GM03348 (cell line): Measurements from ENCODE around the gene KIF20B.

Source experiments
- DNase-seq: peaks from one replicate; pipeline ENCODE4 v3.0.0; 2012; ENCODE audit warnings: low spot score

KIF20B gene, protein sequence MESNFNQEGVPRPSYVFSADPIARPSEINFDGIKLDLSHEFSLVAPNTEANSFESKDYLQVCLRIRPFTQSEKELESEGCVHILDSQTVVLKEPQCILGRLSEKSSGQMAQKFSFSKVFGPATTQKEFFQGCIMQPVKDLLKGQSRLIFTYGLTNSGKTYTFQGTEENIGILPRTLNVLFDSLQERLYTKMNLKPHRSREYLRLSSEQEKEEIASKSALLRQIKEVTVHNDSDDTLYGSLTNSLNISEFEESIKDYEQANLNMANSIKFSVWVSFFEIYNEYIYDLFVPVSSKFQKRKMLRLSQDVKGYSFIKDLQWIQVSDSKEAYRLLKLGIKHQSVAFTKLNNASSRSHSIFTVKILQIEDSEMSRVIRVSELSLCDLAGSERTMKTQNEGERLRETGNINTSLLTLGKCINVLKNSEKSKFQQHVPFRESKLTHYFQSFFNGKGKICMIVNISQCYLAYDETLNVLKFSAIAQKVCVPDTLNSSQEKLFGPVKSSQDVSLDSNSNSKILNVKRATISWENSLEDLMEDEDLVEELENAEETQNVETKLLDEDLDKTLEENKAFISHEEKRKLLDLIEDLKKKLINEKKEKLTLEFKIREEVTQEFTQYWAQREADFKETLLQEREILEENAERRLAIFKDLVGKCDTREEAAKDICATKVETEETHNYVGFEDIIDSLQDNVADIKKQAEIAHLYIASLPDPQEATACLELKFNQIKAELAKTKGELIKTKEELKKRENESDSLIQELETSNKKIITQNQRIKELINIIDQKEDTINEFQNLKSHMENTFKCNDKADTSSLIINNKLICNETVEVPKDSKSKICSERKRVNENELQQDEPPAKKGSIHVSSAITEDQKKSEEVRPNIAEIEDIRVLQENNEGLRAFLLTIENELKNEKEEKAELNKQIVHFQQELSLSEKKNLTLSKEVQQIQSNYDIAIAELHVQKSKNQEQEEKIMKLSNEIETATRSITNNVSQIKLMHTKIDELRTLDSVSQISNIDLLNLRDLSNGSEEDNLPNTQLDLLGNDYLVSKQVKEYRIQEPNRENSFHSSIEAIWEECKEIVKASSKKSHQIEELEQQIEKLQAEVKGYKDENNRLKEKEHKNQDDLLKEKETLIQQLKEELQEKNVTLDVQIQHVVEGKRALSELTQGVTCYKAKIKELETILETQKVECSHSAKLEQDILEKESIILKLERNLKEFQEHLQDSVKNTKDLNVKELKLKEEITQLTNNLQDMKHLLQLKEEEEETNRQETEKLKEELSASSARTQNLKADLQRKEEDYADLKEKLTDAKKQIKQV (N-terminal part only)

GRCh38 chr10:89701242-89702120 is at the start of gene KIF20B:
Gene KIF20B, plus strand, starts transcription at chr10:89701590. Its CDS starts 3,705 bp downstream, at chr10:89705295.
- DNase-seq, result peak; percentile 99

DNA sequence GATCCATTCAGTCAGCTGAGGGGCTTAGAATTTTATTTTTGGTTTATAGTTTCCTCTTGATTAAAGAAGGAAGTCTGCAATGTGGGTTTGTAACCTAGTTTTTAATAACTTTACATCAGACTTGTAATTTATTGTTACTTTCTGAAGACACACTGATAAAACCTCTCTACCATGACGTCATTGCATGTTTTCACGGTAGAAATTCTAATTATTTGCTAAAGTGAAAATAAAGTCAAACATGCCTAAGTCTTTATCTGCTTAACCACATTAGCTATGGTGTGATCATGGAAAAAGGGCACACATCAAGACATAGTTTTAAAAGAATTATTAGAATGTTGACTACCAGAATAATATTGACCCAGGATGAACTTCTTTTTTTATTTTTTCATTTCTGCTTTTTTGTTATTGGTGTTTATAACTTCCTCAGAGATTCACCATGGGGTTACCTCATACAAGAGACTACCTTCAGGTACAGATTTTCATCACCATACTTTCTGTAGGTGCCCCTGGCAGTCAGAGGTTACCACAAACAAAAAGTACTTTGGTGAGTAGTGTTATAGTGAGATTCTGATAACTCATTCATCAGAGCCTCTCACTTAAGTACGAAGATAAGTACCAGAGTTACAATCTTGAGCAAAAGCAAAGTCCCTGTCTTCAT is 49.3 kb upstream of the KIF20B start:
- no peak for DNase-seq

DNA sequence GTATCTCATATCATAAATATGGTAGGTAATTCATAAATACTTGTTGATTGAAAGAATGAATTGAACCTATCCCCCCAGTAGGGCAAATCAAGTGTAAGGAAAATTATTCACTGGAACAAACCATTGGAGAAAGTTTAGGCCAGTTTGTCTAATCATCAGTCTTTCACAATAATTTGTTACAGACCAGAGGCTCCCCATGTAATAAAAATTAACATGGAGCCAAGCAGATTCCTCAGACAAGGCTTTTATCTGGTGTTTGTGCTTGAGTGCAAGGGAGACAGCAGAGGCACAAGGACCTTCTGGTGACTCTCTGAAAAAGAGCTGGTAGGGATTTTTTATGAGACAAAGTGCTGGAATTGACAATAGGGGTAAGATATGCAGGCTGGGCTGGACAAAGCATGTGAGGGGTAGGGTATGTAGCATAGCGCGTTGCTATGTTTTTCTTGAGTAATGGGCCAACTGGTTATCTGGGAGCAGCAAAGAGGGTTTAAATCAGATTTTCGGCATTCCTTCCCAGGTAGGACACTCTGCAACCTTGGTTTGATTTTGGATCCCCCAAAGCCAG is 48.5 kb upstream of the KIF20B start:
- no peak for DNase-seq

- no peak for DNase-seq
Measured at GRCh38 chr10:89653410-89653869, 48.0 kb upstream of the KIF20B start.

GRCh38 chr10:89655722-89656121 is 45.7 kb upstream of the KIF20B start:
- DNase-seq, result no peak

GRCh38 chr10:89657302-89657701 is 44.1 kb upstream of the KIF20B start:
- DNase-seq, result no peak

DNA sequence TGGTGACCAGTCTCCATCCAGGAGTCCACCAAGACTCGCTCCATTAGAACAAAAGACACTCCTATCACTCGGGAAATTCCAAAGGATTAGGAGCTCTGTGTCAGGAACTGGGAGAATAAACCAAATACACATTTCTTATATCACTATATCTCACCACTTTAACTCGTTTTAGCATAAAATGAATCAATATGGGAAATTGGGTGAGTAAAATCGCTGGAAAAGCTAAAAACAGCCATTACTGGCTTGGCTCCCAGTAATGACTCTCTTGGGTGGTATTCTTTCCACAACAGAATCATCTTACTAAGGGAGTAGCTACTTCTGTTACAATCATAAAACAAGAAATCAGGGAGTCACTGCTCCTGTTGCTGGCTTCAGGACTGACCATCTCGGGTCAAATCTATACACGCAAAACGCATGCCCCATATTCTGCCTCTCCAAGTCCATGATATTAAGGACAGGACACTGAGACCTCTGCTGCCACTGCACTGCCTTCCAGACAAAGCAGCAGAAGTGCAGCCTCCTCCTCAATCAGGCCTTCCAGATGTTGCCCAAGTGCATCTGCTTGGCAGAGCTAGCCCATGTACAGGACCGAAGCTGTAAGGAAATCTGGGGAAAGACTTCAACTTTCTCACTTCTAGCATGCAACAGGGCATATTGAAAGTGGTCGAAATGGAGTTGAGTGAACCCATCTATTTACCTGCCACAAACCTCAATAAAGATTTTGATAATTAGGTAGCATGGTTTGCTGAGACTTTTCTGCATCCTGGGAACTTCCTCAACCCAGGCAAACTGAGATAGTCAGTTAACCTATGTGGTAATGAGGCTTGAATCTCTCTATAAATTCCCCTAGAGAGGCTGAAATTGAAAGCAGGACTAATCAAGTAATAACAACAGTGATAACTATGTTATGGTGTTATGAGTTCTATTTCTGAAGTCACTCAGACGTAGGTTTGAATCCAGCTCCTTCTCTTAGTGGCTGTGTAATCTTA is 42.0 kb upstream of the KIF20B start:
- peak; percentile 72 for DNase-seq

DNA sequence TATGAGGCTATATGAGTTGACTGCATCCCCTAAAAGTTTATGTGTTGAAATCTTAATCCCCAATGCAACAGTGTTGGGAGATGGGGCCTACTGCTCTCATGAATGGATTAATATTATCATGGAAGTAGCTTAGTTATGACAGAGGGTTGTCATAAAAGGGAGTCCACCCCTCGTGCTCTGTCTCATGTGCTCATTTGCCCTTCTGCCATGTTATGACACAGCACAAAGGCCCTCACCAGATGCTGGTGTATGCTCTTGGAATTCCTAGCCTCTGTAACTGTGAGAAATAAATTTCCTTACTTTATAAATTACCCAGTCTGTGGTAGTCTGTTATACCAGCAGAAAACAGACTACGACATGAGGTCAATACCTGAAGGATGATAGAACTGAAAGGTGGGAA is 38.8 kb upstream of the KIF20B start:
- DNase-seq, result no peak

GRCh38 chr10:89663144-89663543 is 38.2 kb upstream of the KIF20B start:
- DNase-seq, result no peak

DNA sequence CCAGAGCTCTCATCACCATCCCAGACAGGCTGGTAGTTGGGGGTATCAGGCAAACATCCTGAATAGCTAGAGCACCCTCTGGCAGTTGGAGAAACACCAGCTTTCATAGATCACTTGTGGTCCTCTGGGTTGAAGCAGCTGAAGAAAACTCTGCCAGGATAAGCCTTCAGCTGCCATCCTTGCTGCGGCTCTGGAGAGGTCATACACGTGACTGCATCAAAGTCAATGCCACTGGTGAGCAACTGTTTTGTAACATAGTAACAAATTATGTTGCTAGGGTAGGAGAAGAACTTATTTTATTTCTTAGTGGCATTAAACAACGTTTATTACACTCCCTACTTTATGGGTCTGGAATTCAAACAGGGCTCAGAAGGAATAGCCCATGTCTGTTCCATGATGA is 37.2 kb upstream of the KIF20B start:
- no peak for DNase-seq

- no peak for DNase-seq
Measured at GRCh38 chr10:89665302-89665701, 36.1 kb upstream of the KIF20B start.

DNA sequence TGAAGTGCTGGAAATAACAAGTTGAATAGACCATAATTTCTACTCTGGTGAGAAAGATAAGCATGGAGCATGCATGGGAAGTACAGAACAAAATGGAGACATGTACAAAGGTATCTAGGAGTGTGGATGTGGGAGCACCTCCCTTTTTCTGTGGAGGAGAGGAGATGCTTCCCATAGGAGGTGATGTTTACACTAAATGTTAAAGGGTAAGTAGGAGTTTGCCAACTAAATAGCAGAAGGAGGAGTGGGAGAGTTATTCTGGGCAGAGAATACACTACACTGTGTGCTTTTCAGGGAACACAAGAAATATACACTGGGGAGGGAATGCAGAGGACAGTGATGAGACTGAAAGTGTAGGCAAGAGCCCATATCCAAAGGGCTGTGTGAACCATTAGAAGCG is 35.3 kb upstream of the KIF20B start:
- DNase-seq, result no peak

DNA sequence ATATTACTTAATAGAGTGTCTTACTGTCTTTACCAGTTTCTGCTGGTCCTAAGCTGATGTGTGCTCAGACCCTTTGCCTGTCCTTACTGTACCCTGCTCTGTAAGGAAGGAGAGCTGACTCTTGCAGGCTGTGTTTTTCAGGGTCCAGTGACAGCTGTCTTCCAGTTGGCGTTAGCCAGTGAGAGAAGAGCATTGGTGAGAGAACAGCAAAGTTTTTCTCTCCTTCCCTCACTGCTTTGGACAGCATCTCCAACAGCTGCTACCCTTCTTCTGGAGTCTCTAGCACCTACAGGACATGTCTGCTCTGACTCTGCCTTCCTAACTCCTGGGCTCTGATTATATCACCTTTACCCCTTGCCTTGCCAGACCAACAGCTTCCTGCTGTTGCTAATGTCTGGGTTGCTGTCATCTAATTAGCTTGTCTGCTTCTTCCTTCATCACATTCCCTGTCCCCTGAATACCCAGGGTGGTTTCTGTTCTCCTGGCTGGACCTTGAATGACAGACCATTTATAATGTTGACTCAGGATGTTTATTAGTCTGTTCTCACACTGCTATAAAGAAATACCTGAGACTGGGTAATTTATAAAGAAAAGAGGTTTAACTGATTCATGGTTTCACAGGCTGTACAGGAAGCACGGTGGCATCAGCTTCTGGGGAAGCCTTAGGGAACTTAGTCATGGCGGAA is 32.9 kb upstream of the KIF20B start:
- no peak for DNase-seq

DNA sequence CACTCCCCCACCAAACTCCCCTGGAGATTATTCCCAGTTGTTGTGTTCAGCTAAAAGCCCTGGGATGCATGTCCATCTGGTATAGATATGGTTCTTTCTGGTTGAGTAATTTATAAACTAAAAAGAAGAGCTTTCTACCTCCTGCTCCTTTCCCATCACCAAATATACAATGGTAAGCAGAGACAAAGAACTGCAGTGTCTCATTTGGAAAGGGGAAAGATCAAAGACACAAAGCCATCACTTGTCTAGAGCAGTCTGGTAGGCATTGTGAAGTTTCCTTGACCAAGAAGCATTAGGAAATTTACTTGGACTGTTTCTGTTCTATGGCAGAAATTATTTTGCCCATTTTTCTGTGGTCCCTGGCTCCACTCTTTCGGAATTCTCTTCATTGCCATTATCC is 31.4 kb upstream of the KIF20B start:
- no peak for DNase-seq

- no peak for DNase-seq
Measured at GRCh38 chr10:89670926-89671325, 30.5 kb upstream of the KIF20B start.

- DNase-seq, result no peak
Measured at GRCh38 chr10:89677341-89677740, 24.0 kb upstream of the KIF20B start.

- DNase-seq, result no peak
Measured at GRCh38 chr10:89679986-89680385, 21.4 kb upstream of the KIF20B start.

DNA sequence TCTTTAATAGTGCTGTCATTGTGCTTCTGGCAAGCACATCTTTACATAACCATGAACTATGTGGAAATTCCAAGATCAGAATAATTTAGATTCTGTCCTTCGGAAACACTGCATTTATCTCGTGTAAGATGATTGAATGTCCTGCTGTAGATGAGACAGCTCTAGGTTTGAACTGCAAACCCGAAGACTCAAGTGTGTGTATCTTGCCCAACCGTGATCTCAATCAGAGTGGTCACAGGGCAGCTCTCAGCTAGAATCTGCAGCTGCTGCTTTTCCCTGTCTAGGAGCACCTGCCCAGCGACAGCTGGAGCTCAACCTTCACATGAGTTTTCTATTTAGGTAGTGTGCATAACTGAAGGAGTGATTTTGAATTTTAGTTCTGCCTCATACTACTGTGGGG is 17.5 kb upstream of the KIF20B start:
- DNase-seq, result no peak
